Measurements from ENCODE around the gene MINDY4. TPM values are rescaled to one million over a fixed set of nuclear protein-coding genes. Genes with fewer than 3 reads are reported as not detected.
A peak's percentile ranks its signal among the peaks of the same experiment; 100 is the strongest.

MINDY4 gene
- total and polyA plus RNA-seq, 2 of the 4 experiments (the other 2 are of a cell fraction): 1.8 to 3.6 TPM

- no peak overlapping the region for H4K8ac ChIP-seq (ENCODE audit: low read depth in 2 of 2, low read length in 2 of 2)
- 0 out of 2 replicates have a peak, but pooled peaks cover 4% of the 10 kb centered on the region for H3K9me1 ChIP-seq (ENCODE audit: insufficient read depth, low read length)
- no peak overlapping the region for H3K4me3 ChIP-seq (ENCODE audit: insufficient read depth, low read depth, low read length)
- H3K4me2 ChIP-seq (ENCODE audit: low read depth, low read length): no peak overlapping the region
- H4K91ac ChIP-seq (ENCODE audit: insufficient read depth, low read depth, low read length): no peak overlapping the region
- H4K20me1 ChIP-seq (ENCODE audit: insufficient read depth, low read length): no peaks in the 10 kb centered on the region
- H3K18ac ChIP-seq (ENCODE audit: low read depth, low read length): no peak overlapping the region
- no peak overlapping the region for H3K4ac ChIP-seq (ENCODE audit: low read depth, low read length)
- H3K23ac ChIP-seq (ENCODE audit: low read depth, low read length): no peak overlapping the region; the same call in 1 of the 2 replicates
- no peak overlapping the region for H2AK9ac ChIP-seq (replicated peaks; ENCODE audit: low read depth, low read length, poor library complexity)
- H3K27ac ChIP-seq (ENCODE audit: insufficient read depth, low read length): no peak overlapping the region
- H2BK15ac ChIP-seq (ENCODE audit: low read depth, low read length): 0 out of 3 replicates have a peak overlapping the region, but pooled peaks have one; percentile 36
- POLR2A ChIA-PET (ENCODE audit: unreplicated experiment): no interaction called here
- ATAC-seq (ENCODE audit: low read depth) (no peak), DNase-seq (no peak)
- no peak overlapping the region for H3K9ac ChIP-seq (ENCODE audit: low read depth, low read length)
- no peak overlapping the region for H4K5ac ChIP-seq (ENCODE audit: low read depth, low read length)
- no peak overlapping the region for H2BK5ac ChIP-seq (ENCODE audit: low read depth, low read length, poor library complexity, severe bottlenecking)
- H3K9me3 ChIP-seq (ENCODE audit: control insufficient read depth, insufficient read depth, low read length): no peaks in the 10 kb centered on the region
- no peak overlapping the region for H2BK120ac ChIP-seq (ENCODE audit: low read depth, low read length)
- H3K27me3 ChIP-seq (ENCODE audit: control insufficient read depth, insufficient read depth, low read length): no peaks in the 10 kb centered on the region; the same call in 1 of the 2 replicates
- no peak for TF ChIP-seq RFX5 (IDR thresholded peaks at IDR 0.05; ENCODE audit: low read depth, low read length)
- no peak for TF ChIP-seq MAFK (IDR thresholded peaks at IDR 0.05; ENCODE audit: low read depth, low read length)
- no peak for TF ChIP-seq FOS (IDR thresholded peaks at IDR 0.05; ENCODE audit: low read depth, low read length)
- no peak for TF ChIP-seq RAD21 (IDR thresholded peaks at IDR 0.05; ENCODE audit: low read length)
- TF ChIP-seq, protein P1, sequence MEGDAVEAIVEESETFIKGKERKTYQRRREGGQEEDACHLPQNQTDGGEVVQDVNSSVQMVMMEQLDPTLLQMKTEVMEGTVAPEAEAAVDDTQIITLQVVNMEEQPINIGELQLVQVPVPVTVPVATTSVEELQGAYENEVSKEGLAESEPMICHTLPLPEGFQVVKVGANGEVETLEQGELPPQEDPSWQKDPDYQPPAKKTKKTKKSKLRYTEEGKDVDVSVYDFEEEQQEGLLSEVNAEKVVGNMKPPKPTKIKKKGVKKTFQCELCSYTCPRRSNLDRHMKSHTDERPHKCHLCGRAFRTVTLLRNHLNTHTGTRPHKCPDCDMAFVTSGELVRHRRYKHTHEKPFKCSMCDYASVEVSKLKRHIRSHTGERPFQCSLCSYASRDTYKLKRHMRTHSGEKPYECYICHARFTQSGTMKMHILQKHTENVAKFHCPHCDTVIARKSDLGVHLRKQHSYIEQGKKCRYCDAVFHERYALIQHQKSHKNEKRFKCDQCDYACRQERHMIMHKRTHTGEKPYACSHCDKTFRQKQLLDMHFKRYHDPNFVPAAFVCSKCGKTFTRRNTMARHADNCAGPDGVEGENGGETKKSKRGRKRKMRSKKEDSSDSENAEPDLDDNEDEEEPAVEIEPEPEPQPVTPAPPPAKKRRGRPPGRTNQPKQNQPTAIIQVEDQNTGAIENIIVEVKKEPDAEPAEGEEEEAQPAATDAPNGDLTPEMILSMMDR (conservative IDR thresholded peaks at IDR 0.05; ENCODE audit: low read depth, low read length): no peak
- TF ChIP-seq CHD1 (IDR thresholded peaks at IDR 0.05; ENCODE audit: low read depth, low read length): no peak
- TF ChIP-seq, protein P2, sequence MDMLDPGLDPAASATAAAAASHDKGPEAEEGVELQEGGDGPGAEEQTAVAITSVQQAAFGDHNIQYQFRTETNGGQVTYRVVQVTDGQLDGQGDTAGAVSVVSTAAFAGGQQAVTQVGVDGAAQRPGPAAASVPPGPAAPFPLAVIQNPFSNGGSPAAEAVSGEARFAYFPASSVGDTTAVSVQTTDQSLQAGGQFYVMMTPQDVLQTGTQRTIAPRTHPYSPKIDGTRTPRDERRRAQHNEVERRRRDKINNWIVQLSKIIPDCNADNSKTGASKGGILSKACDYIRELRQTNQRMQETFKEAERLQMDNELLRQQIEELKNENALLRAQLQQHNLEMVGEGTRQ (IDR thresholded peaks at IDR 0.05; ENCODE audit: low read depth, low read length): no peak
- TF ChIP-seq MAZ (IDR thresholded peaks at IDR 0.05; ENCODE audit: borderline replicate concordance, low read depth, low read length): no peak
- no peak for TF ChIP-seq ELK1 (IDR thresholded peaks at IDR 0.05; ENCODE audit: borderline replicate concordance, low read depth, low read length)
- no peak for TF ChIP-seq POLR2A (IDR thresholded peaks at IDR 0.05; ENCODE audit: low read depth, low read length)
- no peak for TF ChIP-seq BHLHE40 (IDR thresholded peaks at IDR 0.05; ENCODE audit: low read depth, low read length)
- no peak for TF ChIP-seq SMC3 (IDR thresholded peaks at IDR 0.05; ENCODE audit: low read depth, low read length)
- no peak for TF ChIP-seq MXI1 (IDR thresholded peaks at IDR 0.05; ENCODE audit: borderline replicate concordance, low read depth, low read length)
- no peak for TF ChIP-seq RCOR1 (IDR thresholded peaks at IDR 0.05; ENCODE audit: insufficient replicate concordance, low read length)
- no peak for TF ChIP-seq CEBPB (IDR thresholded peaks at IDR 0.05; ENCODE audit: low read depth, low read length)
- no peak for TF ChIP-seq NFE2L2 (IDR thresholded peaks at IDR 0.05; ENCODE audit: low read depth, low read length)
- H2AK5ac ChIP-seq (ENCODE audit: low read depth, low read length): no peak overlapping the region
- CTCF ChIA-PET: no interaction called here
- WGBS, 2 experiments (ENCODE audit: extremely low coverage in 2 of 2, insufficient read length in 1 of 2): 100% methylated on average over 4 of the region's 12 CpGs; no CpG with 5 or more reads in 1 of the 2 experiments
- no peak overlapping the region for H3K14ac ChIP-seq (replicated peaks; ENCODE audit: low read depth, low read length)
- H3K79me1 ChIP-seq (ENCODE audit: low read depth in 1 of 2, low read length in 2 of 2): peaks cover 0 to 3% of the 10 kb centered on the region in 2 experiments; a peak in 1 of 4 replicates
- H2AFZ ChIP-seq (replicated peaks; ENCODE audit: low read length, poor library complexity): no peak overlapping the region
- intact Hi-C loops (cut with micrococcal nuclease): no loop called here
- in situ Hi-C loops (cut with MboI; ENCODE audit: low sequenced_read_pairs): no loop called here
- no peak overlapping the region for H2BK20ac ChIP-seq (ENCODE audit: low read depth, low read length)
- H3K56ac ChIP-seq (ENCODE audit: extremely low read depth, insufficient read depth, low read length): no peak overlapping the region
- no TSS peak for BruUV-seq (replicated peaks)
- dilution Hi-C loops (cut with HindIII; ENCODE audit: low sequenced_read_pairs, unreplicated experiment): no loop called here
- H3K36me3 ChIP-seq (ENCODE audit: control insufficient read depth, insufficient read depth, low read length): no peaks in the 10 kb centered on the region
- peaks cover 6% of the 10 kb centered on the region; the same call in 1 of the 2 replicates for H3K4me1 ChIP-seq (ENCODE audit: control insufficient read depth, insufficient read depth, low read length)
Observed at GRCh38 chr7:30815951-30816644, 44.9 kb downstream of the MINDY4 start.

Measured in IMR-90 (cell line).